Chondrocyte (in vitro differentiated cells): ENCODE data around the gene ARRB2. TPM values are rescaled to one million over a fixed set of nuclear protein-coding genes. Genes with fewer than 3 reads are reported as not detected.
"Not testable (repeated sequence)": the region's sequence is repeated elsewhere in the genome, so short reads cannot be mapped to it uniquely, and the experiment has no call there.

ENCODE experiments used
- DNase-seq: peaks from one replicate; pipeline ENCODE4 v3.0.0; 2021; ENCODE audit warnings: mixed read lengths, low spot score
- H3K27ac Mint-ChIP-seq: one replicate; pipeline ENCODE4 v1.8.0; 2021; ENCODE audit warnings: mild to moderate bottlenecking, moderate library complexity, mixed read lengths; ENCODE audit not compliant: unreplicated experiment
- H3K27me3 Mint-ChIP-seq: 2 replicates; pipeline ENCODE4 v1.8.0; 2021; ENCODE audit warnings: low read depth, mixed read lengths
- H3K36me3 Mint-ChIP-seq: 2 replicates; pipeline ENCODE4 v1.8.0; 2021; ENCODE audit warnings: low read depth, mixed read lengths
- H3K4me1 Mint-ChIP-seq: 2 replicates; pipeline ENCODE4 v1.8.0; 2021; ENCODE audit warnings: low read depth, mild to moderate bottlenecking, mixed read lengths
- H3K4me3 Mint-ChIP-seq: one replicate; pipeline ENCODE4 v1.8.0; 2021; ENCODE audit warnings: mild to moderate bottlenecking, moderate library complexity, mixed read lengths; ENCODE audit not compliant: unreplicated experiment
- H3K9me3 Mint-ChIP-seq: 2 replicates; pipeline ENCODE4 v1.8.0; 2021; ENCODE audit warnings: low read depth, mixed read lengths
- CTCF ChIP-seq: fragments of 200-600 bp; sonication (generic); IDR thresholded peaks from 2 replicates; pipeline ENCODE4 v1.5.0; 2021; ENCODE audit warnings: antibody characterized with exemption, mild to moderate bottlenecking, moderate library complexity
- total RNA-seq: library from RNA; stranded (reverse); gene quantifications from 3 replicates; pipeline ENCODE4 v1.2.1, GENCODE V29; 2021

ARRB2 gene
- total RNA-seq, 1 donor from 2014 or later = 7.2 TPM

GRCh38 chr17:4674685-4674998, 35.8 kb upstream of the ARRB2 start:
- peaks cover 16% of the 10 kb centered on the region for H3K4me1 Mint-ChIP-seq
- no peaks in the 10 kb centered on the region for H3K27me3 Mint-ChIP-seq
- H3K4me3 Mint-ChIP-seq = no peak overlapping the region
- no peak for DNase-seq
- TF ChIP-seq CTCF = no peak
- H3K27ac Mint-ChIP-seq = no peak overlapping the region
- peaks cover 45% of the 10 kb centered on the region for H3K36me3 Mint-ChIP-seq
- H3K9me3 Mint-ChIP-seq = no peaks in the 10 kb centered on the region

- Mint-ChIP-seq H3K27ac (no peak overlapping the region), H3K36me3 (peaks cover 41% of the 10 kb centered on the region), H3K4me1 (peaks cover 25% of the 10 kb centered on the region), H3K9me3 (no peaks in the 10 kb centered on the region), H3K27me3 (no peaks in the 10 kb centered on the region), H3K4me3 (no peak overlapping the region)
- DNase-seq = no peak
- TF ChIP-seq CTCF = no peak
Observed at GRCh38 chr17:4675791-4676190, 34.6 kb upstream of the ARRB2 start.

- no peak overlapping the region for H3K4me3 Mint-ChIP-seq
Observed at GRCh38 chr17:4676791-4677190, 33.6 kb upstream of the ARRB2 start.

GRCh38 chr17:4678448-4679026, 31.9 kb upstream of the ARRB2 start:
- peaks cover 36% of the 10 kb centered on the region for H3K36me3 Mint-ChIP-seq
- DNase-seq = no peak
- H3K4me1 Mint-ChIP-seq = peaks cover 25% of the 10 kb centered on the region
- H3K4me3 Mint-ChIP-seq = no peak overlapping the region
- no peak for TF ChIP-seq CTCF
- H3K9me3 Mint-ChIP-seq = no peaks in the 10 kb centered on the region
- H3K27me3 Mint-ChIP-seq = no peaks in the 10 kb centered on the region
- peak overlapping the region; percentile 13 for H3K27ac Mint-ChIP-seq

More at GRCh38 chr17:4676791-4677190, 33.6 kb upstream of the ARRB2 start:
- peaks cover 25% of the 10 kb centered on the region for H3K4me1 Mint-ChIP-seq
- no peaks in the 10 kb centered on the region for H3K27me3 Mint-ChIP-seq
- no peak for TF ChIP-seq CTCF
- no peak for DNase-seq
- H3K36me3 Mint-ChIP-seq = peaks cover 33% of the 10 kb centered on the region
- H3K9me3 Mint-ChIP-seq = no peaks in the 10 kb centered on the region
- H3K27ac Mint-ChIP-seq = no peak overlapping the region

- Mint-ChIP-seq H3K4me3 (no peak overlapping the region), H3K9me3 (no peaks in the 10 kb centered on the region), H3K36me3 (peaks cover 37% of the 10 kb centered on the region), H3K4me1 (peaks cover 25% of the 10 kb centered on the region), H3K27me3 (no peaks in the 10 kb centered on the region), H3K27ac (peak overlapping the region; percentile 58)
- TF ChIP-seq CTCF = no peak
- no peak for DNase-seq
Observed at GRCh38 chr17:4679658-4680057, 30.8 kb upstream of the ARRB2 start.

- not testable (repeated sequence) for H3K27me3 Mint-ChIP-seq, H3K4me3 Mint-ChIP-seq, H3K9me3 Mint-ChIP-seq, H3K27ac Mint-ChIP-seq, DNase-seq
- peaks cover 19% of the 10 kb centered on the region for H3K4me1 Mint-ChIP-seq
- H3K36me3 Mint-ChIP-seq = peaks cover 37% of the 10 kb centered on the region
Observed at GRCh38 chr17:4683739-4684138, 26.7 kb upstream of the ARRB2 start.

GRCh38 chr17:4689872-4690271, 20.6 kb upstream of the ARRB2 start:
- H3K27ac Mint-ChIP-seq, DNase-seq, H3K4me1 Mint-ChIP-seq, H3K9me3 Mint-ChIP-seq, H3K27me3 Mint-ChIP-seq, H3K4me3 Mint-ChIP-seq: not testable (repeated sequence)
- peaks cover 26% of the 10 kb centered on the region for H3K36me3 Mint-ChIP-seq
